Smooth muscle cell of the brain vasculature (primary cell): Measurements from ENCODE around the gene PANX2.
A peak's percentile ranks its signal among the peaks of the same experiment; 100 is the strongest.
"Not testable (repeated sequence)": the region's sequence is repeated elsewhere in the genome, so short reads cannot be mapped to it uniquely, and the experiment has no call there.

Experiments
- DNase-seq: peaks from one replicate; pipeline ENCODE4 v3.0.0-alpha.2; 2012; ENCODE audit warnings: low read depth, low spot score

The PANX2 gene

DNA sequence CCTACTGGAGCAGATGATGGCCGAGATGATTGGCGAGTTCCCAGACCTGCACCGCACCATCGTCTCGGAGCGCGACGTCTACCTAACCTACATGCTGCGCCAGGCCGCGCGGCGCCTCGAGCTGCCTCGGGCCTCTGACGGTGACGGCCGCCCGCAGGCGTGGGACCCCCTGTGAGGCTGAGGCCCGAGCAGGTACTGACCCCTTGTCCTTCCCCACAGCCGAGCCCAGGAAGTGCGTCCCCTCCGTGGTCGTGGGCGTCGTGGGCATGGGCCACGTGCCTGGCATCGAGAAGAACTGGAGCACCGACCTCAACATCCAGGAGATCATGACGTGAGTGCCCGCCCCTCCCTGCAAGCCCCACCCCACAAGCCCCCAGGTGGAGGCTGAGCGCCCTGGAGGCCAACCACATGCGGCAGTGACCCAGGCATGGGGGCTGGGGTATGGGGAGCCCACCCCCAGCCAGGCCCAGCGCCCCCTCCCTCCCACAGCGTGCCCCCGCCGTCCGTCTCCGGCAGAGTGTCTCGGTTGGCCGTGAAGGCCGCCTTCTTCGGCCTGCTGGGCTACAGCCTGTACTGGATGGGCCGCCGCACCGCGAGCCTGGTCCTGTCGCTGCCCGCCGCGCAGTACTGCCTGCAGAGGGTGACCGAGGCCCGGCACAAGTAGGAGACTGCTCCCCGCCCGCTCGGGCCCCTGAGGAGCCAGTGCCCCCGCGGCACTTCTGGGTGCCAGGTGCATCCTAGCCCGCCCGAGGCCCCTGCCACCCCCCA, 27.5 kb downstream of the PANX2 start:
- DNase-seq, result no peak

DNA sequence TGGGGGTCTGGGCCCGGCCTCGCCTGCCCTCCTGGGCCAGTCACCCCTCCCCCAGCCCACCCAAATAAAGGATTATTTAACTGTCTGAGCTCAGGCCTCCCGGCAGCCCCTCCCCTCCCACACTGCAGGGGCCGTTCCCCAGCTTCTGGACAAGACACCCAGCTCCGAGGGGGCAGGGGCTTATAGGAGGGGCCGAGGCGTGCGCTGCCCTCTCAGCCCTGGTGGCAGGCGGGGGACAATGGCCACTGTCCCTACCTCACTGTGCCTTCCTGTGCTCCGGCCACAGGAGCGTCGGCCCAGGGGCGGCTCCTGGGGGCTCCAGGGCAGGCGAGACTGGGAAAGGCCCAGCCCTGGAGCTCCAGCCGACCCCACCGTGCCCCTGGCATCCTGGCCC, 28.1 kb downstream of the PANX2 start:
- DNase-seq, result no peak

- no peak for DNase-seq
These were observed 28.8 kb downstream of the PANX2 start for GRCh38 chr22:50199251-50199721.

DNA sequence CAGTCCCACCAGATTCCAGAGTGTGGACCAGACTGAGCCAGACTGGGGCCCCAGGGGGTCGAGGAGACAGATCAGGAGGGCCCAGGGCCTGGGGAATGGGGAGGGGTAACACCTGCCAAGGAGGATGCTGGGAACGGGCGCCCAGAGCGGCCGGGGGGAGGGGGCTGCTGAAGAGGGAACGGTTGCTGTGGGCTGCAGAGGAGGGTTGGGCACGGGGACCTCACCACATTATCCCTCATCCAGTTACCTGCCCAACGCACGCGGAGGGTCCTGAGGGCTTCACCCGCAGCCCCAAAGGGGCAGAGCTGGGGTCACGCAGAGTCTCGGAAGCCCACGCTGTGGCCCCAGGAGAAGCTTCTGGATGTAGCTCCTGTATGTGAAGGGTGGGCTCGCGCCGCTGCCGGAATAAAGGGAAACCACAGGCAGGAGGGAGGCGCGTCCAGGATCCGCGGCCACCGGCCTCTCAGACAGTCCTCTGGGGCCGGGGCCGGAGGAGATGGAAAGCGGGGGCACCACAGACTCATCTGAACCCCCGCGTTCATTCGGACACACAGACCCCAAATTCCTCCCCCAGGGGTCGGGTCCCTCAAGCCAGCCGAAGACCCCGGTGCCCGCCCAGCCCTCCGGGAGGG, 29.4 kb downstream of the PANX2 start:
- no peak for DNase-seq

DNA sequence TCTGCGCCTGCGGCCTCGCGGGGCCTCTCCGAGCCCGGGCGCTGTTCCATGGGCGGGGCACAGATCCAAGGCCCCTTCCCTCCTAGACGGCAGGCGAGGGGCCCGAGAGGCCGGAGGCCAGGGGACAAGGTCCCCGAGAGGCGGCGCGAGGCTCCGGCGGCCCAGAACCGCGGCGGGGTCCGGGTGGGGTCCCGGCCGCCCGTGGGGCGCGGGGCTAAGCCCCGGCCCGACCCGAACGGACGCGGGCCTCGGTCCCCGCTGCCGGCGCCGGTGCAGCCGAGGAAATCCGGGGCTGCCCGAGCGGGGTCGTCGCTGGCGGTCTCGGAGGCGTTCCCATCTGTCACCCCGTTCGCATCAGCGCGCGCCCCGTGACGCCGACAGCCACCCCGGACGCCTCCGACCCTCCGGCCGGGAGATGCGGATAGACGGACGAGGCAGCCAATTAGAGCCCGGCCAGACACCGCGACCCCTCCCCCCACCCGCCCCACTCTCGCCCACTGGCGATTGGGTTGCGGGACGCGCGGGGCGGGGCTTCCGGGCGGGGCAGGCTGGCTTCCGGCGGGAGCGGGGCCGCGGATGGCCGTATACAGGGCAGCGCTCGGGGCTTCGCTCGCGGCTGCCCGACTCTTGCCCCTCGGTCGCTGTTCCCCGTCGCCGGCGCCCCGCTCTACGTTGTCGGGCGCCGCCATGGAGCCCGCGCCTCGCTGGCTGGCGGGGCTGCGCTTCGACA, 30.1 kb downstream of the PANX2 start, which contains the start of gene SELENOO:
TSS of gene SELENOO (plus strand) at position 551 of the 730 bp plus-strand sequence. CDS start at position 577, 26 bp downstream.
- peak; percentile 55 for DNase-seq

- no peak for DNase-seq
These were observed 30.9 kb downstream of the PANX2 start for GRCh38 chr22:50201191-50202129.

DNA sequence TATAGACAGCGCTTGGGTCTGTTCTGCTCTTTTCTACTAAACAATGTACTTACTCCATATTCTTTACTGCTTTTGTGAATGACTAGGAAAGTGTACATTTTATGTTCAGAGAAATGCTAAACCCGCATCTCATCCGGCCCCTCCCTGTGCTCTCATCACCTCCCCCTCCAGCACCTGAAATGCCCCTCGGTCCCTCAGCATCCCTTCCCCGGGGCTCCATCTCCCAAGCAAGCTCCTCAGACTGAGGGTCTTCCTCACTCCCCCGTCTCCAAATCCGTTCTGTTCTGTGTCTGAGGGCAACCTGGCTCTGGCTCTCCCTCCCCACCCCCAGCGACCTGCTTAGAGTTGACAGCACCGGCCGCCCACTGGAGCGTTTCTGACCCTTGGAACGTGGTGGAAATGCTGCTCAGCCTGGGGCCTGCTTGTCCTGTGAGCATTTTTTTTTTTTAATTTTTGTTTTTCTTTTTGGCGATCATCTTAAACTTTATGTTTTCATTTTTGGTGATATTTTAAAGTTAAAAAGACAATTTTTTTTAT, 31.7 kb downstream of the PANX2 start:
- DNase-seq, result no peak

GRCh38 chr22:50203288-50203687, 32.8 kb downstream of the PANX2 start:
- DNase-seq, result no peak

GRCh38 chr22:50204571-50204970, 34.0 kb downstream of the PANX2 start:
- no peak for DNase-seq

DNA sequence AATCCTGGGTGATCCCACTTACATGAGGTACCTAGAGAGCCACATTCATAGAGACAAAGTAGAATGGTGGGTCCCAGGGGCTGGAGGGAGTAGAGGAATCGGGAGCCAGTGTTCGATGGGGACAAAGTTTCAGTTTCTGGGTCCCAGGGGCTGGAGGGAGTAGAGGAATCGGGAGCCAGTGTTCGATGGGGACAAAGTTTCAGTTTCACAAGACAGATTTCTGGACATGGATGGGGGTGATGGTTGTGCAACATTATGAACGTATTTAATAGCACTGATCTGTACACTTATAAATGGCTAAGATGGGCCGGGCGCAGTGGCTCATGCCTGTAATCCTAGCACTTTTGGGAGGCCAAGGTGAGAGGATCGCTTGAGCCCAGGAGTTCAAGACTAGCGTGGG, 34.5 kb downstream of the PANX2 start:
- DNase-seq, result not testable (repeated sequence)

- DNase-seq, result no peak
These were observed 35.4 kb downstream of the PANX2 start for GRCh38 chr22:50205781-50206569.

- DNase-seq, result no peak
These were observed 36.1 kb downstream of the PANX2 start for GRCh38 chr22:50206599-50206998.

- DNase-seq, result no peak
These were observed 37.0 kb downstream of the PANX2 start for GRCh38 chr22:50207383-50208140.

DNA sequence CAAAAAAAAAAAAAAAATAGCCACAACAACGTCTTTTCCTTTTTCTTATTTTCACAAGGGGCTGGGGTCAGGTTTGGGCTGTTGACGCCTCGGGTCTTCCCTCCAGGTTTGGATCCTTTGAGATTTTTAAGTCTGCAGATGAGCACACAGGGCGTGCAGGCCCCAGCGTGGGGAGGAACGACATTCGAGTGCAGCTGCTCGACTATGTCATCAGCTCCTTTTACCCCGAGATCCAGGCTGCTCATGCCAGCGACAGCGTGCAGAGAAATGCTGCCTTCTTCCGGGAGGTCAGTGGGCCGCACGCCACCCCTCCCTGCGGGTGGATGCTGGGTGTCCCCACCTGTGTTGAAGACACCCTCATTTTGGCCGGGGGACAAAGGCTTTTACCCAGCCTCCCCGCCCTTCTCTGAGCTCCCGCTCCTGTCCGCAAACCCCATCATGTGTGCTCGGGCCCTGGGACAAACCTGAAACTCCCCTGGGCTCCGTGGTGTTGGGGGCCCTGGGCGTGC, 38.0 kb downstream of the PANX2 start:
- no peak for DNase-seq

DNA sequence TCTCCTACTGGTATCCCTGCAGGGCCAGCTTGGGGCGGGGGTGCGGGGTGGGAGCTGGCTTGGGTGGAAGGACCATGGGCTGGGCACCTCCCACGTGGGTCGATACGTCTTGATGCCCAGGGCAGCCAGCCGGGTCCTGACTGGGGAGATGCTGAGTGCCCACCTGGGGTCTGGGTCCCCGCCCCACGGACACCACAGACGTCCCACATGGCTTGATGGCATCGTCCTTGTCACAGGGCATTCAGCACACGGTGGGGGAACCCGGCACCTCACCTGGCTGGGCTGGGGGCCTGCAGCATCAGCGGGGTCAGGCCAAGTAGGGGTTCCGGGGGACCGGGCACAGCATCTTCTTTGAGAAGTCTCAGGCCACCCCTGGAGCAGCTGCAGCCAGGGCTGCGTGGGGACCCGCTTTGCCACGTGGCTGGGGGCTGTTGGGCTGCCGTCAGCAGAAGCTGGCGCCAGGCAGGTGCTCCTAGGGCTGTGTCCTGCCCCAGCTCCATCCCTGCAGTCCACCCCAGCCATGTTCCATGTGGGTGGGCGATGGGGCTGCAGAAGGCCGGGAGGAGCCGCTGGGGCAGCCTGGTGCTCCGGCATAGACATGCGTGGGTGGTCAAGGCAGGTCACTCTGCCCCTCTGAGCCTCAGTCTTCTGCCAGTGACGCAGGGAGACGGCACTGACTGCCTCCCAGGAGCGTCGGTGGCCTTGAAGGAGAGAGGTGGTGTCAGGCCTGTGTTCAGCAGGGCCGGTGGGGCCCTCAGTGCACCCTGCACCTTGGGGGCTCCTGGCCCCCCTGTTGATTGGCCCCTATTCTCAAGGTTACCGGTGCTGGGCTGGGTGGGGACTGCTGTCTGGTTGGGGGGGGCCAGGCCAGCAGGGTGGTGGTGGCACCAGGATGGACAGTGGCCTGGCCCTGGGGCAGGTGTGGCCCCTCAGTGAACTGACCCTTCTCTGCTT, 38.7 kb downstream of the PANX2 start:
- DNase-seq, result no peak

GRCh38 chr22:50209893-50210292, 39.4 kb downstream of the PANX2 start:
- no peak for DNase-seq

DNA sequence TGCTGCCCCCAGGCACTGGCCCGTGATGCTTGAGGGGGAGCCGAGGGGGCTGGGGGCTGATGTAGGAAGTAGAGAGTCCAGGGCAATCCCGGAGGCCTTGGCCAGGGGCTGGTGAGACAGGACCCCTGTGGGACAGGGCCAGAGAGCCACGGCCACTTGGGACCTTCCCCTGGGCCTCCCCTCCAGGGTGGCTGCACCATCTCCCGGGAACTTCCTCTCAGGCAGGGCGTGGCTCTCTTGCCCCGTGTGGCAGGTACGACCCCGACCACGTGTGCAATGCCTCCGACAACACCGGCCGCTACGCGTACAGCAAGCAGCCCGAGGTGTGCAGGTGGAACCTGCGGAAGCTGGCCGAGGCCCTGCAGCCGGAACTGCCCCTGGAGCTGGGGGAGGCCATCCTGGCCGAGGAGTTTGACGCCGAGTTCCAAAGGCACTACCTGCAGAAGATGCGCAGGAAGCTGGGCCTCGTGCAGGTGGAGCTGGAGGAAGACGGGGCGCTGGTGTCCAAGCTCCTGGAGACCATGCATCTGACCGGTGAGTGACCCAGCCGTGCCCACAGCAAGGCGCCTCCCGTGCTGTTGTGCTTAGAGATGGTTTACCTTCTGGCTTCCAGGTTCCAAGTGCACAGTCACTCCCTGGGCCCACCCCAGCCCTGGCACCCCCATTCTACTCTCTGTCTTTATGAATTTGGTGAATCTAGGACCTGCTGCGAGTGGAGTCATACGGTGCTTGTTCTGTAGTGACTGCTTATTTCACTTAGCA, 40.0 kb downstream of the PANX2 start:
- no peak for DNase-seq
